Astrocyte (in vitro differentiated cells and primary cell): ENCODE measurements around the gene EYS. TPM values are rescaled to one million over a fixed set of nuclear protein-coding genes. Genes with fewer than 3 reads are reported as not detected.

Experiments
- DNase-seq: peaks from one replicate; pipeline ENCODE4 v3.0.0-alpha.2; 2010; ENCODE audit warnings: low read depth
- FAIRE-seq: peaks from 2 replicates; lab custom pipeline; 2011; peaks lifted over from hg19 to GRCh38; lab: Jason Lieb, UNC
- H2AFZ ChIP-seq: 2 replicates; pipeline ENCODE4 v1.6.0; 2012; ENCODE audit warnings: low read depth, low read length, inconsistent platforms
- H3K27ac ChIP-seq: 2 replicates; pipeline ENCODE4 v1.5.1; 2011; ENCODE audit warnings: low read depth, low read length, inconsistent platforms
- H3K27me3 ChIP-seq: 2 replicates; pipeline ENCODE4 v1.6.0; 2011; ENCODE audit warnings: low read length, inconsistent platforms; ENCODE audit not compliant: insufficient read depth
- H3K36me3 ChIP-seq: 2 replicates; pipeline ENCODE4 v1.5.1; 2011; ENCODE audit warnings: low read length, inconsistent platforms; ENCODE audit not compliant: insufficient read depth
- H3K4me1 ChIP-seq: 2 replicates; pipeline ENCODE4 v1.5.1; 2011; ENCODE audit warnings: low read length, inconsistent platforms; ENCODE audit not compliant: insufficient read depth
- H3K4me2 ChIP-seq: 2 replicates; pipeline ENCODE4 v1.6.0; 2012; ENCODE audit warnings: low read length, inconsistent platforms
- H3K4me3 ChIP-seq: 2 replicates; pipeline ENCODE4 v1.5.1; 2011; ENCODE audit warnings: low read depth, mild to moderate bottlenecking, low read length, inconsistent platforms; ENCODE audit not compliant: insufficient read depth
- H3K79me2 ChIP-seq: 2 replicates; pipeline ENCODE4 v1.6.0; 2012; ENCODE audit warnings: mild to moderate bottlenecking, low read length, inconsistent platforms; ENCODE audit not compliant: insufficient read depth
- H3K9ac ChIP-seq: 2 replicates; pipeline ENCODE4 v1.6.0; 2012; ENCODE audit warnings: mild to moderate bottlenecking, low read length, inconsistent platforms
- H3K9me3 ChIP-seq: 2 replicates; pipeline ENCODE4 v1.5.1; 2012; ENCODE audit warnings: low read depth, mild to moderate bottlenecking, low read length, inconsistent platforms; ENCODE audit not compliant: insufficient read depth
- H4K20me1 ChIP-seq: 2 replicates; pipeline ENCODE4 v1.6.0; 2012; ENCODE audit warnings: low read length, inconsistent platforms; ENCODE audit not compliant: insufficient read depth
- H3K27ac Mint-ChIP-seq: one replicate; pipeline ENCODE4 v1.8.0; 2021; ENCODE audit warnings: mild to moderate bottlenecking, mixed read lengths; ENCODE audit not compliant: unreplicated experiment
- H3K27me3 Mint-ChIP-seq: one replicate; pipeline ENCODE4 v1.8.0; 2021; ENCODE audit warnings: low read depth, mixed read lengths; ENCODE audit not compliant: unreplicated experiment
- H3K36me3 Mint-ChIP-seq: one replicate; pipeline ENCODE4 v1.8.0; 2021; ENCODE audit warnings: low read depth, mixed read lengths; ENCODE audit not compliant: unreplicated experiment
- H3K4me1 Mint-ChIP-seq: one replicate; pipeline ENCODE4 v1.8.0; 2021; ENCODE audit warnings: low read depth, mixed read lengths; ENCODE audit not compliant: unreplicated experiment
- H3K4me3 Mint-ChIP-seq: one replicate; pipeline ENCODE4 v1.8.0; 2021; ENCODE audit warnings: mild to moderate bottlenecking, moderate library complexity, mixed read lengths; ENCODE audit not compliant: unreplicated experiment
- H3K9me3 Mint-ChIP-seq: one replicate; pipeline ENCODE4 v1.8.0; 2021; ENCODE audit warnings: mild to moderate bottlenecking, mixed read lengths; ENCODE audit not compliant: unreplicated experiment
- EZH2 ChIP-seq: IDR thresholded peaks from 2 replicates; pipeline ENCODE4 v1.6.1; 2012; ENCODE audit warnings: mild to moderate bottlenecking, low read length, inconsistent platforms; ENCODE audit not compliant: insufficient read depth
- total RNA-seq: library from RNA; stranded (reverse); gene quantifications from 2 replicates; pipeline ENCODE4 v1.2.1, GENCODE V29; 2021
- TF ChIP-seq, protein P1 (sequence below): IDR thresholded peaks from 2 replicates; pipeline ENCODE4 v1.5.1; 2011; ENCODE audit warnings: low read depth, mild to moderate bottlenecking, inconsistent platforms, low read length, moderate library complexity; ENCODE audit not compliant: insufficient read depth

Gene EYS
- total RNA-seq, 1 donor from 2014 or later: 0.16 TPM

DNA sequence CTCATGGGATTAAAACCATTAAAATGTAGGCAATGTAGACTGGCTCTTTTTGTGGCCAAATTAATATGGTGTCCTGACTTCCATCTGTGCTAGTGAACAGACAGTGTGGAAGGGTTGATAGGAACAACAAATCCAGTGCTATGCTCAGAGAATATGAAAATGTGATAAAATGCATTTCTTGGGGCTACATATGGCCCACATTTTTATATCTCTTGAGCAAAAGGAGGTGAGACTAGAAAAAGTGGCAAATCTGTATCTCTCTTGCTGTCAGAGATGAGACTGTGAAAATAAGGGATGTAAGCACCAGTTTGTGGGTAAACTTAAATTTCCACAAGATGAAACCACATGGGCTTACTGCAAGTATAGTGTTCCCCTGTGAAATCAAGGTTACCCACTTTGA lies 1909.3 kb downstream of the EYS start:
- no peak overlapping the region for H3K4me2 ChIP-seq
- Mint-ChIP-seq H3K4me1 (no peaks in the 10 kb centered on the region), H3K36me3 (no peaks in the 10 kb centered on the region), H3K27me3 (no peaks in the 10 kb centered on the region), H3K4me3 (no peak overlapping the region), H3K27ac (no peak overlapping the region), H3K9me3 (no peaks in the 10 kb centered on the region)
- H3K4me3 ChIP-seq: no peak overlapping the region
- TF ChIP-seq, protein P1, sequence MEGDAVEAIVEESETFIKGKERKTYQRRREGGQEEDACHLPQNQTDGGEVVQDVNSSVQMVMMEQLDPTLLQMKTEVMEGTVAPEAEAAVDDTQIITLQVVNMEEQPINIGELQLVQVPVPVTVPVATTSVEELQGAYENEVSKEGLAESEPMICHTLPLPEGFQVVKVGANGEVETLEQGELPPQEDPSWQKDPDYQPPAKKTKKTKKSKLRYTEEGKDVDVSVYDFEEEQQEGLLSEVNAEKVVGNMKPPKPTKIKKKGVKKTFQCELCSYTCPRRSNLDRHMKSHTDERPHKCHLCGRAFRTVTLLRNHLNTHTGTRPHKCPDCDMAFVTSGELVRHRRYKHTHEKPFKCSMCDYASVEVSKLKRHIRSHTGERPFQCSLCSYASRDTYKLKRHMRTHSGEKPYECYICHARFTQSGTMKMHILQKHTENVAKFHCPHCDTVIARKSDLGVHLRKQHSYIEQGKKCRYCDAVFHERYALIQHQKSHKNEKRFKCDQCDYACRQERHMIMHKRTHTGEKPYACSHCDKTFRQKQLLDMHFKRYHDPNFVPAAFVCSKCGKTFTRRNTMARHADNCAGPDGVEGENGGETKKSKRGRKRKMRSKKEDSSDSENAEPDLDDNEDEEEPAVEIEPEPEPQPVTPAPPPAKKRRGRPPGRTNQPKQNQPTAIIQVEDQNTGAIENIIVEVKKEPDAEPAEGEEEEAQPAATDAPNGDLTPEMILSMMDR: no peak
- TF ChIP-seq EZH2: no peak
- no peaks in the 10 kb centered on the region for H3K9me3 ChIP-seq
- H3K36me3 ChIP-seq: no peaks in the 10 kb centered on the region
- no peak overlapping the region for H3K27ac ChIP-seq
- no peak overlapping the region for H2AFZ ChIP-seq
- no peaks in the 10 kb centered on the region for H4K20me1 ChIP-seq
- FAIRE-seq (no peak), DNase-seq (no peak)
- H3K79me2 ChIP-seq: no peaks in the 10 kb centered on the region
- no peaks in the 10 kb centered on the region for H3K4me1 ChIP-seq
- H3K27me3 ChIP-seq: no peaks in the 10 kb centered on the region
- no peak overlapping the region for H3K9ac ChIP-seq

DNA sequence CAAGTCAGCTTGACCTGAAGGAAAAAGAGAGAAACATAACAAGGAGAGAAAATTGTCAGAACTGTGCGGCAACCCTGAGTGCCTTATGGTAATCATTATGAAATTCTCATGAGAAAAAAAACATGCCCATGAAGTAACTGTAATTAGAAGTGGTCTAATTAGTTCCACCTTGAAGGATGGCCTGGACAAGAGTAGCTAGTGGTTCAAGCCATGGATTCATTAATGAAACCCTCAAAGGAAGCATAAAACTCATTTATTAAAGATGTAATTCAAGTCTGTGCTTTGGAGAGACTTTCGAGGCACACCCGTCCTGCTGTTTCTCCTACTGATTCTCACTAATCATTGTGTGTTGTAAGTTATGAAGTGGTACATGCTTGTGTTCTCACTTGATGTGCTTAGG lies 1911.2 kb downstream of the EYS start:
- Histone ChIP-seq H3K36me3 (no peaks in the 10 kb centered on the region), H3K4me2 (no peak overlapping the region), H3K9ac (no peak overlapping the region), H3K9me3 (no peaks in the 10 kb centered on the region), H3K79me2 (no peaks in the 10 kb centered on the region), H4K20me1 (no peaks in the 10 kb centered on the region), H3K27me3 (no peaks in the 10 kb centered on the region), H3K4me3 (no peak overlapping the region), H3K4me1 (no peaks in the 10 kb centered on the region), H2AFZ (no peak overlapping the region), H3K27ac (no peak overlapping the region)
- no peaks in the 10 kb centered on the region for H3K9me3 Mint-ChIP-seq
- H3K4me3 Mint-ChIP-seq: no peak overlapping the region
- no peaks in the 10 kb centered on the region for H3K4me1 Mint-ChIP-seq
- FAIRE-seq (no peak), DNase-seq (no peak)
- H3K27me3 Mint-ChIP-seq: no peaks in the 10 kb centered on the region
- TF ChIP-seq EZH2: no peak
- TF ChIP-seq, protein P1: no peak
- no peak overlapping the region for H3K27ac Mint-ChIP-seq
- H3K36me3 Mint-ChIP-seq: no peaks in the 10 kb centered on the region

DNA sequence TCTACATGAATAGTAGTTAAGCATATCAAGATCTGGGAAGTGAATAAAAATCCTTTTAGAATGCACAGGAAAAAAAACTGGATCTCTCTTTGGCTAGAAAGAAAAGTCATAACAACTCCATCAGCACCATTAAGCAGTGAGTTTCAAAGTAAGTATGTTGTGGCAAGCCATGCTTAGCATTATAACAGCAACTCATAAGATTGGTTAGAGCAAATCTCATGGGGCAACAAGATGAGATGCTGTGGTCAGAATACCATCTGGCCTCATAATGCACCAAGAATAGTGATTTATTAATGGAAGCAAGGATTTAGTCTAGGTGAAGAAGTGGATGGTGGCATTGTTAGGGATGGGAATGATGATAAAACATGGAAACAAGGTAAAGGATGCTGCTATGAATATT lies 1912.0 kb downstream of the EYS start:
- TF ChIP-seq, protein P1: no peak
- no peak for TF ChIP-seq EZH2
- Mint-ChIP-seq H3K27ac (no peak overlapping the region), H3K27me3 (no peaks in the 10 kb centered on the region), H3K4me1 (no peaks in the 10 kb centered on the region), H3K36me3 (no peaks in the 10 kb centered on the region), H3K9me3 (no peaks in the 10 kb centered on the region), H3K4me3 (no peak overlapping the region)
- no peaks in the 10 kb centered on the region for H3K4me1 ChIP-seq
- H3K79me2 ChIP-seq: no peaks in the 10 kb centered on the region
- DNase-seq (no peak), FAIRE-seq (no peak)
- no peak overlapping the region for H3K4me2 ChIP-seq
- H3K27me3 ChIP-seq: no peaks in the 10 kb centered on the region
- no peak overlapping the region for H3K4me3 ChIP-seq
- H3K9me3 ChIP-seq: no peaks in the 10 kb centered on the region
- H4K20me1 ChIP-seq: no peaks in the 10 kb centered on the region
- H3K36me3 ChIP-seq: no peaks in the 10 kb centered on the region
- H2AFZ ChIP-seq: peak overlapping the region; percentile 21
- H3K27ac ChIP-seq: no peak overlapping the region
- H3K9ac ChIP-seq: no peak overlapping the region
